OCI-LY3 (cell line): ENCODE measurements around the gene CLIC5.

Experiments used
- CTCF ChIP-seq: fragments of 200-600, 300-600 bp; sonication (generic); IDR thresholded peaks from 2 replicates; pipeline ENCODE4 v1.5.1; 2014; ENCODE audit warnings: antibody characterized with exemption, low read length, low read depth
- EZH2phosphoT487 ChIP-seq: fragments of 200-600 bp; shearing (Covaris generic); IDR thresholded peaks from 2 replicates; pipeline ENCODE4 v1.6.1; 2018; ENCODE audit warnings: antibody characterized with exemption, mixed run types, low read depth

GRCh38 chr6:45969026-45969425 is 46.6 kb downstream of the CLIC5 start:
- no peak for TF ChIP-seq CTCF
- TF ChIP-seq EZH2phosphoT487: no peak
